A204.1 (cell line): ENCODE results near the gene RNF225.
"Not testable (repeated sequence)": the region's sequence is repeated elsewhere in the genome, so short reads cannot be mapped to it uniquely, and the experiment has no call there.

Experiments
- FAIRE-seq: peaks from 2 replicates; lab custom pipeline; 2012; peaks lifted over from hg19 to GRCh38; lab: Jason Lieb, UNC

The RNF225 gene

GRCh38 chr19:58395220-58395978 lies at the start of gene RNF225:
RNF225 (plus strand) TSS chr19:58395656; CDS start chr19:58396090, 434 bp downstream.
- FAIRE-seq = no peak

GRCh38 chr19:58346961-58347929 lies 48.2 kb upstream of the RNF225 start:
- no peak for FAIRE-seq

GRCh38 chr19:58348080-58348479 lies 47.4 kb upstream of the RNF225 start:
- not testable (repeated sequence) for FAIRE-seq

- FAIRE-seq = no peak
Observed at GRCh38 chr19:58349590-58349989, 45.9 kb upstream of the RNF225 start.

GRCh38 chr19:58350001-58350861 lies 45.2 kb upstream of the RNF225 start:
- FAIRE-seq = no peak

- FAIRE-seq = no peak
Observed at GRCh38 chr19:58350871-58351557, 44.4 kb upstream of the RNF225 start.

GRCh38 chr19:58351558-58351878 lies 43.9 kb upstream of the RNF225 start:
- no peak for FAIRE-seq

GRCh38 chr19:58351990-58352755 lies 43.3 kb upstream of the RNF225 start:
- FAIRE-seq = no peak

- FAIRE-seq = no peak
Observed at GRCh38 chr19:58352760-58353671, 42.4 kb upstream of the RNF225 start, which contains the start of gene A1BG. A1BG (minus strand) TSS chr19:58353492; CDS start chr19:58353437, 55 bp downstream.

GRCh38 chr19:58353717-58354477 lies 41.6 kb upstream of the RNF225 start:
- FAIRE-seq = no peak

- no peak for FAIRE-seq
Observed at GRCh38 chr19:58354478-58355030, 40.9 kb upstream of the RNF225 start.

GRCh38 chr19:58355215-58355796 lies 40.1 kb upstream of the RNF225 start:
- FAIRE-seq = no peak

GRCh38 chr19:58355908-58356765 lies 39.3 kb upstream of the RNF225 start:
- FAIRE-seq = no peak

- no peak for FAIRE-seq
Observed at GRCh38 chr19:58356766-58357480, 38.5 kb upstream of the RNF225 start.

- no peak for FAIRE-seq
Observed at GRCh38 chr19:58357481-58358145, 37.8 kb upstream of the RNF225 start.

GRCh38 chr19:58361900-58362271 lies 33.6 kb upstream of the RNF225 start:
- no peak for FAIRE-seq
